ENCODE results near the gene ANKRD55. TPM values are rescaled to one million over a fixed set of nuclear protein-coding genes. Genes with fewer than 3 reads are reported as not detected.
A peak's percentile ranks its signal among the peaks of the same experiment; 100 is the strongest.
"Not testable (repeated sequence)": the region's sequence is repeated elsewhere in the genome, so short reads cannot be mapped to it uniquely, and the experiment has no call there.

Gene ANKRD55
- total and polyA plus RNA-seq, 8 donors = 0.20 to 0.97 (median 0.67) TPM

- Histone ChIP-seq H3K27me3 (no peaks in the 10 kb centered on the region), H3K36me3 (no peaks in the 10 kb centered on the region), H3K9me3 (no peaks in the 10 kb centered on the region), H3K4me3 (no peak overlapping the region), H3K4me1 (peaks cover 5 to 75% of the 10 kb centered on the region in 2 donors), H3K27ac (peak overlapping the region in 1 of 2 donors; percentile 87)
- ATAC-seq (peak; percentile 21), DNase-seq (no peak)
- no peak for TF ChIP-seq CTCF (IDR thresholded peaks at IDR 0.05)
- intact Hi-C loops (cut with DNase I) = no loop called here
Observed at GRCh38 chr5:56161927-56162326, 71.2 kb downstream of the ANKRD55 start.

- Histone ChIP-seq H3K4me1 (peaks cover 5 to 75% of the 10 kb centered on the region in 2 donors), H3K4me3 (no peak overlapping the region), H3K27ac (peak overlapping the region in 1 of 2 donors; percentile 87), H3K9me3 (no peaks in the 10 kb centered on the region), H3K36me3 (no peaks in the 10 kb centered on the region), H3K27me3 (no peaks in the 10 kb centered on the region)
- DNase-seq (no peak), ATAC-seq (no peak)
- intact Hi-C loops (cut with DNase I) = no loop called here
- TF ChIP-seq CTCF (IDR thresholded peaks at IDR 0.05) = no peak
Observed at GRCh38 chr5:56161439-56161823, 71.7 kb downstream of the ANKRD55 start.

GRCh38 chr5:56160723-56161438 is 72.2 kb downstream of the ANKRD55 start:
- no peaks in the 10 kb centered on the region for H3K36me3 ChIP-seq
- peaks cover 5 to 76% of the 10 kb centered on the region in 2 donors for H3K4me1 ChIP-seq
- no peak for TF ChIP-seq CTCF (IDR thresholded peaks at IDR 0.05)
- no peaks in the 10 kb centered on the region for H3K27me3 ChIP-seq
- no peak for DNase-seq
- no peaks in the 10 kb centered on the region for H3K9me3 ChIP-seq
- H3K27ac ChIP-seq = peak overlapping the region in 1 of 2 donors; percentile 87
- no peak for ATAC-seq
- no peak overlapping the region for H3K4me3 ChIP-seq
- intact Hi-C loops (cut with DNase I) = no loop called here

- no peak for TF ChIP-seq CTCF (IDR thresholded peaks at IDR 0.05)
- H3K27me3 ChIP-seq = no peaks in the 10 kb centered on the region
- ATAC-seq = peak; percentile 30
- H3K4me3 ChIP-seq = no peak overlapping the region
- peaks cover 5 to 83% of the 10 kb centered on the region in 2 donors for H3K4me1 ChIP-seq
- no peak for DNase-seq
- H3K9me3 ChIP-seq = no peaks in the 10 kb centered on the region
- H3K27ac ChIP-seq = peak overlapping the region in 1 of 2 donors; percentile 87
- H3K36me3 ChIP-seq = no peaks in the 10 kb centered on the region
- intact Hi-C loops (cut with DNase I) = no loop called here
Observed at GRCh38 chr5:56159521-56159947, 73.6 kb downstream of the ANKRD55 start.

GRCh38 chr5:56158331-56158960 is 74.7 kb downstream of the ANKRD55 start:
- Histone ChIP-seq H3K27ac (peak overlapping the region in 1 of 2 donors; percentile 87), H3K36me3 (no peaks in the 10 kb centered on the region), H3K9me3 (no peaks in the 10 kb centered on the region), H3K4me3 (no peak overlapping the region), H3K27me3 (no peaks in the 10 kb centered on the region), H3K4me1 (peaks cover 5 to 85% of the 10 kb centered on the region in 2 donors)
- intact Hi-C loops (cut with DNase I) = no loop called here
- no peak for TF ChIP-seq CTCF (IDR thresholded peaks at IDR 0.05)
- DNase-seq (no peak), ATAC-seq (no peak)

- Histone ChIP-seq H3K4me1 (peaks cover 5 to 86% of the 10 kb centered on the region in 2 donors), H3K27ac (peak overlapping the region in 1 of 2 donors; percentile 85)
- H3K9me3 ChIP-seq; H3K36me3 ChIP-seq; DNase-seq; ATAC-seq; H3K4me3 ChIP-seq; H3K27me3 ChIP-seq; intact Hi-C loops (cut with DNase I): not testable (repeated sequence)
Observed at GRCh38 chr5:56157191-56157621, 75.9 kb downstream of the ANKRD55 start.

- peaks cover 5 to 86% of the 10 kb centered on the region in 2 donors for H3K4me1 ChIP-seq
- H3K36me3 ChIP-seq; intact Hi-C loops (cut with DNase I); DNase-seq; H3K4me3 ChIP-seq; H3K27me3 ChIP-seq; H3K9me3 ChIP-seq: not testable (repeated sequence)
- peak; percentile 37 for ATAC-seq
- H3K27ac ChIP-seq = peak overlapping the region; percentile 53 to 85
Observed at GRCh38 chr5:56156585-56157190, 76.4 kb downstream of the ANKRD55 start.
